Erythroblast (primary cell): ENCODE data around the gene TNNC2.

Experiments
- GATA1 ChIP-seq: IDR thresholded peaks from 2 replicates; pipeline ENCODE4 v1.6.1; 2011; ENCODE audit warnings: low read depth, mild to moderate bottlenecking, control low read depth, low read length, moderate library complexity
- POLR2A ChIP-seq: IDR thresholded peaks from 2 replicates; pipeline ENCODE4 v1.6.1; 2011; ENCODE audit warnings: mild to moderate bottlenecking, low read length

GRCh38 chr20:45834797-45835161 is 7.7 kb upstream of the TNNC2 start:
- no peak for TF ChIP-seq POLR2A
- TF ChIP-seq GATA1 = no peak
